ENCODE measurements around the gene SLC1A5.

DNA sequence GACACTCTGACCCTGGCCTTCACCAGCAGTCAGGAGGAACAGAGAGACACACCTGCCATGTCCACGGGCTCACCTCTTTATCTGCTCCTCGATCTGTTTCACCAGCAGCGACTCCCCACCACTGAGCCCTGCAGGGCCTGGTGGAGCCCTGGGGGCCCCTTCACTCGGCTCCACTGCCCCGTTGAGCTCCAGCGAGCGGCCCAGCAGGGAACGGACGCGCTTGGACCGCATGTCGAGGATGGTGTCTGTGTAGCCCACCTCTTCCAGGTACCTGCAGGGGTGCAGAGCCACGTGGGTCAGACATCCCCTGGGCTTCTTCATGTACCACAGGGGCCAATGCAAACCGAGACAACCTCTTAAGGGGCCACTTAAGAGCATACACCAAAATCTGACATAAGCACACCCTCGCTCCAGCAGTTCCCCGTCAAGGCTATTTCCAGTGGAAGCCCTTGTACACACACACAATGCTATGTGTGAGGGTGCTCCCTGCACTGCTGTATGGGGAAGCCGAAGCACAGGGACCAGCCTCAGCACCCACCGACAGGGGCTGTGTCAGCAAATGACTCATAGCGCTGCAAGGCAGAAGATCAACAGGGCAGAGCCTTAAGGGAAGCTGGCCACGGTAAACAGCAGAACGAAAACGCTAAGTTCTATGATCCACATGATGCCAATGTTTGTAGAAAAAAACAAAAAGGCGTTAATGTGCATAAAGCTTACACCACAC is 55.3 kb downstream of the SLC1A5 start:
- TF ChIP-seq POLR2AphosphoS5 (IDR thresholded peaks at IDR 0.05; ENCODE audit: low read depth, low read length) (no peak), POLR2A (IDR thresholded peaks at IDR 0.05; ENCODE audit: low read depth, low read length) (no peak)
